Fibroblast of lung (primary cell): ENCODE data around the gene BICRA. TPM values are rescaled to one million over a fixed set of nuclear protein-coding genes. Genes with fewer than 3 reads are reported as not detected.

Experiments used
- DNase-seq, 2 donors: peaks; one replicate each; pipeline versions ENCODE4 v3.0.0 to v3.0.0-alpha.2; 2010; ENCODE audit warnings: low read depth in 2 of 2
- H2AFZ ChIP-seq: 2 replicates; pipeline ENCODE4 v1.5.1; 2012; ENCODE audit warnings: low read length, control low read depth, inconsistent platforms
- H3K27ac ChIP-seq: 2 replicates; pipeline ENCODE4 v1.5.1; 2011; ENCODE audit warnings: low read length, control low read depth; ENCODE audit not compliant: insufficient read depth
- H3K27me3 ChIP-seq: 2 replicates; pipeline ENCODE4 v1.5.1; 2011; ENCODE audit warnings: mild to moderate bottlenecking, low read length; ENCODE audit not compliant: control insufficient read depth, insufficient read depth
- H3K36me3 ChIP-seq: 2 replicates; pipeline ENCODE4 v1.5.1; 2011; ENCODE audit warnings: low read length; ENCODE audit not compliant: control insufficient read depth, insufficient read depth
- H3K4me1 ChIP-seq: 2 replicates; pipeline ENCODE4 v1.5.1; 2011; ENCODE audit warnings: low read length; ENCODE audit not compliant: control insufficient read depth, insufficient read depth; ENCODE audit errors: extremely low read depth
- H3K4me2 ChIP-seq: 2 replicates; pipeline ENCODE4 v1.5.1; 2011; ENCODE audit warnings: low read length, control low read depth; ENCODE audit not compliant: insufficient read depth; ENCODE audit errors: extremely low read depth
- H3K4me3 ChIP-seq, 4 experiments: fragments of 200-600 bp in 1 of 4; sonication (generic) in 1 of 4; replicated peaks in 1 of 4; 2 replicates each; pipeline ENCODE4 v1.5.1; 2011 to 2016; ENCODE audit warnings: low read length in 4 of 4, low read depth in 3 of 4, mild to moderate bottlenecking in 3 of 4, control low read depth in 2 of 4, inconsistent platforms in 1 of 4, mixed read lengths in 1 of 4; ENCODE audit not compliant: insufficient read depth in 1 of 4; ENCODE audit errors: control extremely low read depth in 1 of 4
- H3K79me2 ChIP-seq: 2 replicates; pipeline ENCODE4 v1.5.1; 2012; ENCODE audit warnings: mild to moderate bottlenecking, low read length, inconsistent platforms; ENCODE audit not compliant: control insufficient read depth, insufficient read depth
- H3K9ac ChIP-seq: 2 replicates; pipeline ENCODE4 v1.5.1; 2011; ENCODE audit warnings: mild to moderate bottlenecking, low read length, control low read depth; ENCODE audit not compliant: insufficient read depth
- H3K9me3 ChIP-seq: 2 replicates; pipeline ENCODE4 v1.5.1; 2012; ENCODE audit warnings: low read depth, low read length; ENCODE audit not compliant: control insufficient read depth, insufficient read depth
- H4K20me1 ChIP-seq: 2 replicates; pipeline ENCODE4 v1.5.1; 2011; ENCODE audit warnings: low read length; ENCODE audit not compliant: control insufficient read depth, insufficient read depth; ENCODE audit errors: extremely low read depth
- EZH2 ChIP-seq: IDR thresholded peaks from 2 replicates; pipeline ENCODE4 v1.5.1; 2012; ENCODE audit warnings: low read length, control low read depth, mild to moderate bottlenecking; ENCODE audit errors: missing control alignments
- polyA plus RNA-seq, 2 donors: library from polyadenylated mRNA; depleted of rRNA in 1 of 2; stranded (reverse) in 1 of 2; unstranded in 1 of 2; fragments of >200 nt; gene quantifications; 2 replicates each; pipeline ENCODE4 v1.2.1, GENCODE V29; 2011 to 2012; ENCODE audit warnings: missing spikeins in 1 of 2
- total RNA-seq: library from RNA; depleted of rRNA; stranded (reverse); fragments of >200 nt; gene quantifications from 2 replicates; pipeline ENCODE4 v1.2.1, GENCODE V29; 2014
- TF ChIP-seq, protein P1 (sequence below), 2 donors: IDR thresholded peaks in 1 of 2; conservative IDR thresholded peaks in 1 of 2; 1 replicate in 1 of 2; 2 replicates in 1 of 2; pipeline ENCODE4 v1.5.1; 2011 to 2012; ENCODE audit warnings: low read length in 2 of 2, control low read depth in 1 of 2, inconsistent platforms in 1 of 2, low read depth in 1 of 2, mild to moderate bottlenecking in 1 of 2

BICRA gene
- total and polyA plus RNA-seq, 2 donors (not counting 1 experiment from before 2014, with no cell fraction given), result 0.44 to 3.8 TPM

GRCh38 chr19:47729799-47730520 is 121.0 kb downstream of the BICRA start:
- Histone ChIP-seq H3K27ac (peak overlapping the region; percentile 92), H3K27me3 (no peaks in the 10 kb centered on the region), H3K9ac (no peak overlapping the region), H3K4me3 (no peak overlapping the region), H3K4me1 (peaks cover 28% of the 10 kb centered on the region), H3K4me2 (peak overlapping the region; percentile 75), H3K9me3 (no peaks in the 10 kb centered on the region), H3K79me2 (peaks cover 65% of the 10 kb centered on the region), H2AFZ (no peak overlapping the region), H3K36me3 (peaks cover 36% of the 10 kb centered on the region), H4K20me1 (no peaks in the 10 kb centered on the region)
- peak in 1 of 2 donors; percentile 46 for DNase-seq
- TF ChIP-seq, protein P1, sequence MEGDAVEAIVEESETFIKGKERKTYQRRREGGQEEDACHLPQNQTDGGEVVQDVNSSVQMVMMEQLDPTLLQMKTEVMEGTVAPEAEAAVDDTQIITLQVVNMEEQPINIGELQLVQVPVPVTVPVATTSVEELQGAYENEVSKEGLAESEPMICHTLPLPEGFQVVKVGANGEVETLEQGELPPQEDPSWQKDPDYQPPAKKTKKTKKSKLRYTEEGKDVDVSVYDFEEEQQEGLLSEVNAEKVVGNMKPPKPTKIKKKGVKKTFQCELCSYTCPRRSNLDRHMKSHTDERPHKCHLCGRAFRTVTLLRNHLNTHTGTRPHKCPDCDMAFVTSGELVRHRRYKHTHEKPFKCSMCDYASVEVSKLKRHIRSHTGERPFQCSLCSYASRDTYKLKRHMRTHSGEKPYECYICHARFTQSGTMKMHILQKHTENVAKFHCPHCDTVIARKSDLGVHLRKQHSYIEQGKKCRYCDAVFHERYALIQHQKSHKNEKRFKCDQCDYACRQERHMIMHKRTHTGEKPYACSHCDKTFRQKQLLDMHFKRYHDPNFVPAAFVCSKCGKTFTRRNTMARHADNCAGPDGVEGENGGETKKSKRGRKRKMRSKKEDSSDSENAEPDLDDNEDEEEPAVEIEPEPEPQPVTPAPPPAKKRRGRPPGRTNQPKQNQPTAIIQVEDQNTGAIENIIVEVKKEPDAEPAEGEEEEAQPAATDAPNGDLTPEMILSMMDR (conservative IDR thresholded peaks at IDR 0.05 in 1 of 2, IDR thresholded peaks at IDR 0.05 in 1 of 2; ENCODE audit: low read depth in 1 of 2, low read length in 2 of 2), result no peak
- TF ChIP-seq EZH2, result no peak

DNA sequence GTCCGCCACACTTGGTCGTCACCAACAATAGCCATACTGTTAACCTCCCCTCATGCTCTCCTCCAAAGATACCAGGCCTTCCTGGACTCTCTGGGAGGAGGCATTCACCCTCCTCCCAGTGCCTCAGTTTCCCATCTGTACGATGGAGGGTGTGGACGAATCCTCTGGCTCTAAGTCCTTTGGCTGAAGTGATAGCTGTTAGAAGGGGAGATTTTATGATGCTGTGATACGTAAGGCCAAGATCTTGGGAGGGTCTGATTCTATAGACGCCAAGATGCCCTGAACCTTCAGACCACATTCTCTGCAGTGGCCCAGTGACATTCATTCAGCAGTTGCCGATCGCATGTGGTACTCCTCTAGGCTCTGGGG is 121.6 kb downstream of the BICRA start:
- Histone ChIP-seq H4K20me1 (no peaks in the 10 kb centered on the region), H3K79me2 (peaks cover 63% of the 10 kb centered on the region), H3K27me3 (no peaks in the 10 kb centered on the region), H2AFZ (no peak overlapping the region), H3K4me3 (no peak overlapping the region), H3K4me1 (peaks cover 28% of the 10 kb centered on the region), H3K27ac (peak overlapping the region; percentile 34), H3K9ac (no peak overlapping the region), H3K4me2 (no peak overlapping the region), H3K9me3 (no peaks in the 10 kb centered on the region), H3K36me3 (peaks cover 35% of the 10 kb centered on the region)
- DNase-seq, result no peak
- TF ChIP-seq EZH2, result no peak
- TF ChIP-seq, protein P1 (conservative IDR thresholded peaks at IDR 0.05 in 1 of 2, IDR thresholded peaks at IDR 0.05 in 1 of 2; ENCODE audit: low read depth in 1 of 2, low read length in 2 of 2), result no peak

GRCh38 chr19:47730910-47731309 is 122.0 kb downstream of the BICRA start:
- Histone ChIP-seq H3K9ac (no peak overlapping the region), H3K27me3 (no peaks in the 10 kb centered on the region), H3K4me2 (no peak overlapping the region), H3K4me3 (no peak overlapping the region), H3K36me3 (peaks cover 31% of the 10 kb centered on the region), H3K9me3 (no peaks in the 10 kb centered on the region), H3K4me1 (peaks cover 26% of the 10 kb centered on the region), H4K20me1 (no peaks in the 10 kb centered on the region), H2AFZ (no peak overlapping the region), H3K79me2 (peaks cover 59% of the 10 kb centered on the region), H3K27ac (no peak overlapping the region)
- DNase-seq, result no peak
- TF ChIP-seq EZH2, result no peak
- TF ChIP-seq, protein P1 (conservative IDR thresholded peaks at IDR 0.05 in 1 of 2, IDR thresholded peaks at IDR 0.05 in 1 of 2; ENCODE audit: low read depth in 1 of 2, low read length in 2 of 2), result no peak
